ENCODE measurements around the gene CGB1.

The CGB1 gene

DNA sequence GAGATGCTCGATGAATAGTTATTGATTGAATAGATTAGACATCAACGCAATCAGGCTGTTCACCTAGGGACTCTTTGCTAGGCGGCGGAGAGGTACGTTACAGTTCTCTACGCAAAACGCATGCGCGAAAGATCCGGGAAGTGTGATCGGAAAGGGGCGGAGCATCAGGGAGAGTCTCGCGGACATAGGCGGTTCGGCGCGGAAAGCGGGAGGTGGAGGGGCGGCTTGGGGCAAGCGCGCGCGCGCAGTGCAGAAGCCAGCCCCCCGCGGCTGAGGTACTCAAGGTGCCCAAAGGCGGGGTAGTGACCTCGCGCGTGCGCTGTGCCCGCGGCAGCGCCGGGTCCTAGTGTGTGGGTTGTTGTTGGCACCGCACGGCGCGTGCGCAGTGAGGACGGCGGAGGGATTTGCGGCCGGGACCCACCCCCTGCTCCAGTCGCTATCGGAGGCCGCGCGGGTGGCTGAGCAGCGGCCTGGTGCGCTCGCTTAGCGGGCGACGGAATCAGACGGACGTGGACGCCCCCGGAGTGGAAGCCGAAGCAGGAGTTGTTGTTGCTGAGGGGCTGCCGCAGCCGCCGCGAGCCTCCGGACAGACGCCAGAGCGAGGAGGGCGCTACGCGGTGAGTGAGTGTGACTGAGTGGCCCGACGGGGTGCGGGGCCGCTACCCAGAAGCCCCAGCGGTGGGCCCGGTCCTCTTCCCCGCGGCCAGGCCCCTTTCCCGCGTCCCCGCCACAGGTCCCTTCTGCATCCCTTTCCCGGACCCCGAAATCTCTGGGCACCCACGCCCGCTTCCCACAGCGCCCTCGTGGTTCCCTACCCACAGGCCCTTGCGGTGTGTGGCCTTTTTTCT lies 48.5 kb upstream of the CGB1 start, which contains the start of gene SNRNP70:
Gene SNRNP70 (plus strand): TSS at position 432 of the 848 bp plus-strand sequence. CDS start 964 bp downstream, outside the sequence.
- Histone ChIP-seq H3F3A (ENCODE audit: insufficient read depth, low read length) (no peaks in the 10 kb centered on the region), H4K20me1 (ENCODE audit: insufficient read depth, low read length) (peaks cover 7% of the 10 kb centered on the region; the same call in 1 of the 2 replicates), H3K27ac (ENCODE audit: low read depth, low read length, poor library complexity, severe bottlenecking) (peak within 1 kb of the TSS; percentile 58), H3K36me3 (ENCODE audit: insufficient read depth, low read length) (peaks cover 39% of the 10 kb centered on the region), H3K79me2 (ENCODE audit: insufficient read depth, low read length) (peaks cover 37% of the 10 kb centered on the region), H3K4me1 (ENCODE audit: insufficient read depth, low read length, severe bottlenecking) (peaks cover 23% of the 10 kb centered on the region), H3K9ac (ENCODE audit: low read length) (peak within 1 kb of the TSS; percentile 98), H2AFZ (ENCODE audit: low read length) (no peak within 1 kb of the TSS), H3K9me3 (ENCODE audit: low read length) (no peaks in the 10 kb centered on the region), H3K27me3 (ENCODE audit: insufficient read depth, low read length) (peaks cover 3% of the 10 kb centered on the region; the same call in 1 of the 2 replicates), H3K4me2 (ENCODE audit: low read length) (peak within 1 kb of the TSS; percentile 95), H3K4me3 (ENCODE audit: low read depth, low read length, poor library complexity, severe bottlenecking) (peak within 1 kb of the TSS; percentile 95), H3K9me2 (ENCODE audit: low read depth, low read length) (no peaks in the 10 kb centered on the region)
- no peak for TF ChIP-seq EZH2 (IDR thresholded peaks at IDR 0.05; ENCODE audit: borderline replicate concordance, low read length)
- TF ChIP-seq, protein P1, sequence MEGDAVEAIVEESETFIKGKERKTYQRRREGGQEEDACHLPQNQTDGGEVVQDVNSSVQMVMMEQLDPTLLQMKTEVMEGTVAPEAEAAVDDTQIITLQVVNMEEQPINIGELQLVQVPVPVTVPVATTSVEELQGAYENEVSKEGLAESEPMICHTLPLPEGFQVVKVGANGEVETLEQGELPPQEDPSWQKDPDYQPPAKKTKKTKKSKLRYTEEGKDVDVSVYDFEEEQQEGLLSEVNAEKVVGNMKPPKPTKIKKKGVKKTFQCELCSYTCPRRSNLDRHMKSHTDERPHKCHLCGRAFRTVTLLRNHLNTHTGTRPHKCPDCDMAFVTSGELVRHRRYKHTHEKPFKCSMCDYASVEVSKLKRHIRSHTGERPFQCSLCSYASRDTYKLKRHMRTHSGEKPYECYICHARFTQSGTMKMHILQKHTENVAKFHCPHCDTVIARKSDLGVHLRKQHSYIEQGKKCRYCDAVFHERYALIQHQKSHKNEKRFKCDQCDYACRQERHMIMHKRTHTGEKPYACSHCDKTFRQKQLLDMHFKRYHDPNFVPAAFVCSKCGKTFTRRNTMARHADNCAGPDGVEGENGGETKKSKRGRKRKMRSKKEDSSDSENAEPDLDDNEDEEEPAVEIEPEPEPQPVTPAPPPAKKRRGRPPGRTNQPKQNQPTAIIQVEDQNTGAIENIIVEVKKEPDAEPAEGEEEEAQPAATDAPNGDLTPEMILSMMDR (IDR thresholded peaks at IDR 0.05; ENCODE audit: low read length): no peak

GRCh38 chr19:49084206-49085019 lies 47.7 kb upstream of the CGB1 start:
- no peaks in the 10 kb centered on the region for H3K9me2 ChIP-seq (ENCODE audit: low read depth, low read length)
- peaks cover 33% of the 10 kb centered on the region for H3K36me3 ChIP-seq (ENCODE audit: insufficient read depth, low read length)

GRCh38 chr19:49081273-49081672 lies 44.6 kb upstream of the CGB1 start:
- Histone ChIP-seq H3K9me2 (ENCODE audit: low read depth, low read length) (no peaks in the 10 kb centered on the region), H2AFZ (ENCODE audit: low read length) (no peak overlapping the region), H3K4me1 (ENCODE audit: insufficient read depth, low read length, severe bottlenecking) (peaks cover 7% of the 10 kb centered on the region), H3K9me3 (ENCODE audit: low read length) (no peaks in the 10 kb centered on the region), H3K27ac (ENCODE audit: low read depth, low read length, poor library complexity, severe bottlenecking) (no peak overlapping the region), H3K27me3 (ENCODE audit: insufficient read depth, low read length) (peaks cover 3% of the 10 kb centered on the region; the same call in 1 of the 2 replicates), H3K9ac (ENCODE audit: low read length) (no peak overlapping the region), H3F3A (ENCODE audit: insufficient read depth, low read length) (no peaks in the 10 kb centered on the region), H3K36me3 (ENCODE audit: insufficient read depth, low read length) (peaks cover 6% of the 10 kb centered on the region), H3K79me2 (ENCODE audit: insufficient read depth, low read length) (peaks cover 8% of the 10 kb centered on the region), H3K4me3 (ENCODE audit: low read depth, low read length, poor library complexity, severe bottlenecking) (no peak overlapping the region), H3K4me2 (ENCODE audit: low read length) (no peak overlapping the region), H4K20me1 (ENCODE audit: insufficient read depth, low read length) (peaks cover 5% of the 10 kb centered on the region; the same call in 1 of the 2 replicates)
- TF ChIP-seq, protein P1 (IDR thresholded peaks at IDR 0.05; ENCODE audit: low read length): no peak

More at GRCh38 chr19:49084206-49085019, 47.7 kb upstream of the CGB1 start:
- peaks cover 7% of the 10 kb centered on the region; the same call in 1 of the 2 replicates for H4K20me1 ChIP-seq (ENCODE audit: insufficient read depth, low read length)
- peak overlapping the region; percentile 95 for H3K4me3 ChIP-seq (ENCODE audit: low read depth, low read length, poor library complexity, severe bottlenecking)
- H3K79me2 ChIP-seq (ENCODE audit: insufficient read depth, low read length): peaks cover 34% of the 10 kb centered on the region
- no peak overlapping the region for H2AFZ ChIP-seq (ENCODE audit: low read length)
- H3K9ac ChIP-seq (ENCODE audit: low read length): peak overlapping the region; percentile 63
- H3K9me3 ChIP-seq (ENCODE audit: low read length): no peaks in the 10 kb centered on the region
- no peaks in the 10 kb centered on the region for H3F3A ChIP-seq (ENCODE audit: insufficient read depth, low read length)
- TF ChIP-seq EZH2 (IDR thresholded peaks at IDR 0.05; ENCODE audit: borderline replicate concordance, low read length): no peak
- TF ChIP-seq, protein P1 (IDR thresholded peaks at IDR 0.05; ENCODE audit: low read length): no peak
- peaks cover 23% of the 10 kb centered on the region for H3K4me1 ChIP-seq (ENCODE audit: insufficient read depth, low read length, severe bottlenecking)
- H3K27me3 ChIP-seq (ENCODE audit: insufficient read depth, low read length): peaks cover 3% of the 10 kb centered on the region; the same call in 1 of the 2 replicates
- H3K27ac ChIP-seq (ENCODE audit: low read depth, low read length, poor library complexity, severe bottlenecking): peak overlapping the region; percentile 58
- peak overlapping the region; percentile 80 for H3K4me2 ChIP-seq (ENCODE audit: low read length)

Data from OCI-LY1 (cell line).